HepG2 (cell line): ENCODE measurements around the gene TUBB2B. TPM values are rescaled to one million over a fixed set of nuclear protein-coding genes. Genes with fewer than 3 reads are reported as not detected.

Source experiments
- CBX1 ChIP-seq: IDR thresholded peaks from one replicate; pipeline ENCODE4 v1.6.1; 2016; ENCODE audit warnings: antibody characterized with exemption, low read depth
- CREB1 ChIP-seq, 2 experiments: fragments of 450-650 bp in 1 of 2; IDR thresholded peaks; 2 replicates each; pipeline ENCODE4 v1.6.1; 2016 to 2017; ENCODE audit warnings: control low read depth in 1 of 2, mild to moderate bottlenecking in 1 of 2, missing compliant biosample characterization in 1 of 2, missing genetic modification characterization in 1 of 2
- DNMT1 ChIP-seq: sonication (generic); formaldehyde crosslinking; IDR thresholded peaks from 2 replicates; pipeline ENCODE4 v1.5.1; 2020; ENCODE audit warnings: mild to moderate bottlenecking, missing genetic modification reagents
- DR1 ChIP-seq: sonication (generic); formaldehyde crosslinking; IDR thresholded peaks from 2 replicates; pipeline ENCODE4 v1.8.0; 2021; ENCODE audit warnings: mild to moderate bottlenecking, missing genetic modification reagents, inconsistent platforms
- KLF6 ChIP-seq: IDR thresholded peaks from 2 replicates; pipeline ENCODE4 v1.8.0; 2016; ENCODE audit warnings: missing biosample characterization, missing genetic modification reagents
- KLF9 ChIP-seq: IDR thresholded peaks from 2 replicates; pipeline ENCODE4 v1.6.1; 2016; ENCODE audit warnings: low read depth
- MAF1 ChIP-seq: sonication (generic); formaldehyde crosslinking; IDR thresholded peaks from 2 replicates; pipeline ENCODE4 v1.5.0; 2020; ENCODE audit warnings: missing genetic modification reagents, borderline replicate concordance
- PTBP1 ChIP-seq: fragments of 200-400 bp; formaldehyde crosslinking; IDR thresholded peaks from 2 replicates; pipeline ENCODE4 v1.6.1; 2018; ENCODE audit warnings: low read length, low read depth; ENCODE audit not compliant: poor library complexity, severe bottlenecking
- RARG ChIP-seq: sonication (generic); formaldehyde crosslinking; IDR thresholded peaks from 2 replicates; pipeline ENCODE4 v1.4.0; 2020; ENCODE audit warnings: low read depth, mild to moderate bottlenecking, missing genetic modification reagents
- RBFOX2 ChIP-seq: fragments of 200-400 bp; formaldehyde crosslinking; IDR thresholded peaks from 2 replicates; pipeline ENCODE4 v1.6.1; 2017; ENCODE audit warnings: low read depth, mild to moderate bottlenecking, low read length
- RELA ChIP-seq: sonication (generic); formaldehyde crosslinking; IDR thresholded peaks from 2 replicates; pipeline ENCODE4 v1.4.0; 2020; ENCODE audit warnings: missing genetic modification reagents
- ZNF121 ChIP-seq: sonication (generic); formaldehyde crosslinking; IDR thresholded peaks from 2 replicates; pipeline ENCODE4 v1.5.0; 2020; ENCODE audit warnings: mild to moderate bottlenecking, missing genetic modification reagents
- ZNF234 ChIP-seq: sonication (generic); formaldehyde crosslinking; conservative IDR thresholded peaks from 2 replicates; pipeline ENCODE4 v1.5.1; 2020; ENCODE audit warnings: mild to moderate bottlenecking, missing genetic modification reagents
- ZNF30 ChIP-seq: sonication (generic); formaldehyde crosslinking; IDR thresholded peaks from 2 replicates; pipeline ENCODE4 v1.5.0; 2020; ENCODE audit warnings: mild to moderate bottlenecking, missing genetic modification reagents
- ZNF777 ChIP-seq: sonication (generic); formaldehyde crosslinking; IDR thresholded peaks from 2 replicates; pipeline ENCODE4 v1.4.0; 2020; ENCODE audit warnings: missing genetic modification reagents
- ZSCAN9 ChIP-seq: IDR thresholded peaks from 2 replicates; pipeline ENCODE4 v1.6.1; 2016; ENCODE audit warnings: borderline replicate concordance
- polyA plus RNA-seq, 8 experiments: library from polyadenylated mRNA; depleted of rRNA in 3 of 8; stranded (reverse) in 7 of 8; unstranded in 1 of 8; fragments of >200 nt; fragmentation: Illumina TruSeq in 4 of 8; extraction: Trizol in 4 of 8; gene quantifications; 2 replicates each; pipeline versions ENCODE4 v1.2.1 to v1.2.3, GENCODE V29; 2011 to 2016; ENCODE audit warnings: low read depth in 4 of 8, missing spikeins in 1 of 8, mixed read lengths in 1 of 8; ENCODE audit not compliant: insufficient read depth in 1 of 8
- total RNA-seq, 5 experiments: library from RNA; depleted of rRNA; stranded (reverse); fragments of >200 nt; fragmentation: Illumina TruSeq; extraction: Trizol; gene quantifications; 2 replicates each; pipeline ENCODE4 v1.2.3, GENCODE V29; 2016; ENCODE audit warnings: low read depth in 1 of 5
- TF ChIP-seq, protein P1 (sequence below): sonication (generic); formaldehyde crosslinking; IDR thresholded peaks from 2 replicates; pipeline ENCODE4 v1.4.0; 2020; ENCODE audit warnings: missing genetic modification reagents
- TF ChIP-seq, protein P2 (sequence below): sonication (generic); formaldehyde crosslinking; IDR thresholded peaks from 2 replicates; pipeline ENCODE4 v1.9.0; 2021; ENCODE audit warnings: mild to moderate bottlenecking, missing genetic modification reagents
- TF ChIP-seq, protein P3 (sequence below): sonication (generic); formaldehyde crosslinking; IDR thresholded peaks from 2 replicates; pipeline ENCODE4 v1.5.0; 2020; ENCODE audit warnings: missing genetic modification reagents, mild to moderate bottlenecking, borderline replicate concordance

TUBB2B gene
- total and polyA plus RNA-seq, 2 of the 13 experiments (the other 11 are each of a cell fraction or from before 2014, with no cell fraction given): 10.3 to 23.6 TPM

DNA sequence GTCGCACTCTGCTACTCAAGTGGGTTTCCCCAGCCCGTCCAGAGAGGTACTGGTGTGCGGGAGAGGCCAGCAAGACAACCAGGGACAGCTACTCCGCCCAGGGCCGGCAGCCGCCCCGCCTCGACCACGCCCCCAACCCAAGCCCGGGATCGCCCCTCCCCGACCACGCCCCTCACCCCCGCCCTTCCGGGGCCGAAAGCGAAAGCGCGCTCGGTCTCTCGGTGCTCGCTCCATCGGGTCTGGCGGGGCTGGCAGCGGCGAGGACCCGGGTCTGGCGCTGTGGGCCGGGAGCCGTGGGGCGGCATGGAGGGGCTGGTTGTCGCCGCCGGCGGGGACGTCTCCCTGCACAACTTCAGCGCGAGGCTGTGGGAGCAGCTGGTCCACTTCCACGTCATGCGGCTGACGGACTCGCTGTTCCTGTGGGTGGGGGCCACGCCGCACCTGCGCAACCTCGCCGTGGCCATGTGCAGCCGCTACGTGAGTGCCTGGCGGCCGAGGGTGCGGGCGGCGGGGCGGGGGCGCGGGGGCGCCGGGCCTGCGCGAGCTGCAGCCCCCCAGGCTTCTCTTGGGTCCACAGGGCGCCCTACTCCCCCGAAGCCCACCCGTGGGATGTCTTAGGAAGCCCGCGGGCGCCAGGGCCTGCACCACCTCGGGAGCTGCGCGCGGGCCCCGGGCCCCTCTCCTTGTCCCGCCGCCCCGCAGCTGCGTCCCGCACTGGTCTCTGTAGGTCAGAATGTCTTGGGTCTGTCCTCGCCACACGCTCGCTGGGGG, 31.5 kb upstream of the TUBB2B start, which contains the start of gene PSMG4 (continued):
- TF ChIP-seq, protein P1, sequence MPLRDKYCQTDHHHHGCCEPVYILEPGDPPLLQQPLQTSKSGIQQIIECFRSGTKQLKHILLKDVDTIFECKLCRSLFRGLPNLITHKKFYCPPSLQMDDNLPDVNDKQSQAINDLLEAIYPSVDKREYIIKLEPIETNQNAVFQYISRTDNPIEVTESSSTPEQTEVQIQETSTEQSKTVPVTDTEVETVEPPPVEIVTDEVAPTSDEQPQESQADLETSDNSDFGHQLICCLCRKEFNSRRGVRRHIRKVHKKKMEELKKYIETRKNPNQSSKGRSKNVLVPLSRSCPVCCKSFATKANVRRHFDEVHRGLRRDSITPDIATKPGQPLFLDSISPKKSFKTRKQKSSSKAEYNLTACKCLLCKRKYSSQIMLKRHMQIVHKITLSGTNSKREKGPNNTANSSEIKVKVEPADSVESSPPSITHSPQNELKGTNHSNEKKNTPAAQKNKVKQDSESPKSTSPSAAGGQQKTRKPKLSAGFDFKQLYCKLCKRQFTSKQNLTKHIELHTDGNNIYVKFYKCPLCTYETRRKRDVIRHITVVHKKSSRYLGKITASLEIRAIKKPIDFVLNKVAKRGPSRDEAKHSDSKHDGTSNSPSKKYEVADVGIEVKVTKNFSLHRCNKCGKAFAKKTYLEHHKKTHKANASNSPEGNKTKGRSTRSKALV: no peak; the same call in none of the 2 replicates
- peak; percentile 64; the same call in 1 of the 2 replicates for TF ChIP-seq DR1 (CRISPR knock-in tag)
- TF ChIP-seq ZNF121 (CRISPR knock-in tag): peak; percentile 87
- TF ChIP-seq ZSCAN9 (CRISPR knock-in tag): peak; percentile 94
- peak; percentile 91; the same call in 1 of the 2 replicates for TF ChIP-seq DNMT1 (CRISPR knock-in tag)
- TF ChIP-seq, protein P2, sequence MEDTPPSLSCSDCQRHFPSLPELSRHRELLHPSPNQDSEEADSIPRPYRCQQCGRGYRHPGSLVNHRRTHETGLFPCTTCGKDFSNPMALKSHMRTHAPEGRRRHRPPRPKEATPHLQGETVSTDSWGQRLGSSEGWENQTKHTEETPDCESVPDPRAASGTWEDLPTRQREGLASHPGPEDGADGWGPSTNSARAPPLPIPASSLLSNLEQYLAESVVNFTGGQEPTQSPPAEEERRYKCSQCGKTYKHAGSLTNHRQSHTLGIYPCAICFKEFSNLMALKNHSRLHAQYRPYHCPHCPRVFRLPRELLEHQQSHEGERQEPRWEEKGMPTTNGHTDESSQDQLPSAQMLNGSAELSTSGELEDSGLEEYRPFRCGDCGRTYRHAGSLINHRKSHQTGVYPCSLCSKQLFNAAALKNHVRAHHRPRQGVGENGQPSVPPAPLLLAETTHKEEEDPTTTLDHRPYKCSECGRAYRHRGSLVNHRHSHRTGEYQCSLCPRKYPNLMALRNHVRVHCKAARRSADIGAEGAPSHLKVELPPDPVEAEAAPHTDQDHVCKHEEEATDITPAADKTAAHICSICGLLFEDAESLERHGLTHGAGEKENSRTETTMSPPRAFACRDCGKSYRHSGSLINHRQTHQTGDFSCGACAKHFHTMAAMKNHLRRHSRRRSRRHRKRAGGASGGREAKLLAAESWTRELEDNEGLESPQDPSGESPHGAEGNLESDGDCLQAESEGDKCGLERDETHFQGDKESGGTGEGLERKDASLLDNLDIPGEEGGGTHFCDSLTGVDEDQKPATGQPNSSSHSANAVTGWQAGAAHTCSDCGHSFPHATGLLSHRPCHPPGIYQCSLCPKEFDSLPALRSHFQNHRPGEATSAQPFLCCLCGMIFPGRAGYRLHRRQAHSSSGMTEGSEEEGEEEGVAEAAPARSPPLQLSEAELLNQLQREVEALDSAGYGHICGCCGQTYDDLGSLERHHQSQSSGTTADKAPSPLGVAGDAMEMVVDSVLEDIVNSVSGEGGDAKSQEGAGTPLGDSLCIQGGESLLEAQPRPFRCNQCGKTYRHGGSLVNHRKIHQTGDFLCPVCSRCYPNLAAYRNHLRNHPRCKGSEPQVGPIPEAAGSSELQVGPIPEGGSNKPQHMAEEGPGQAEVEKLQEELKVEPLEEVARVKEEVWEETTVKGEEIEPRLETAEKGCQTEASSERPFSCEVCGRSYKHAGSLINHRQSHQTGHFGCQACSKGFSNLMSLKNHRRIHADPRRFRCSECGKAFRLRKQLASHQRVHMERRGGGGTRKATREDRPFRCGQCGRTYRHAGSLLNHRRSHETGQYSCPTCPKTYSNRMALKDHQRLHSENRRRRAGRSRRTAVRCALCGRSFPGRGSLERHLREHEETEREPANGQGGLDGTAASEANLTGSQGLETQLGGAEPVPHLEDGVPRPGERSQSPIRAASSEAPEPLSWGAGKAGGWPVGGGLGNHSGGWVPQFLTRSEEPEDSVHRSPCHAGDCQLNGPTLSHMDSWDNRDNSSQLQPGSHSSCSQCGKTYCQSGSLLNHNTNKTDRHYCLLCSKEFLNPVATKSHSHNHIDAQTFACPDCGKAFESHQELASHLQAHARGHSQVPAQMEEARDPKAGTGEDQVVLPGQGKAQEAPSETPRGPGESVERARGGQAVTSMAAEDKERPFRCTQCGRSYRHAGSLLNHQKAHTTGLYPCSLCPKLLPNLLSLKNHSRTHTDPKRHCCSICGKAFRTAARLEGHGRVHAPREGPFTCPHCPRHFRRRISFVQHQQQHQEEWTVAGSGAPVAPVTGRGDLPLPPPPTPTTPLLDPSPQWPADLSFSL (CRISPR knock-in tag): no peak
- 0 out of 2 replicates have a peak, but pooled peaks have one; percentile 60 for TF ChIP-seq ZNF234 (CRISPR knock-in tag)
- no peak for TF ChIP-seq PTBP1
- TF ChIP-seq RELA (CRISPR knock-in tag): peak; percentile 57; the same call in 1 of the 2 replicates
- TF ChIP-seq CREB1 (IDR thresholded peaks at IDR 0.05): peak; percentile 54
- TF ChIP-seq CREB1 (CRISPR knock-in tag; IDR thresholded peaks at IDR 0.05): no peak
- TF ChIP-seq, protein P3, sequence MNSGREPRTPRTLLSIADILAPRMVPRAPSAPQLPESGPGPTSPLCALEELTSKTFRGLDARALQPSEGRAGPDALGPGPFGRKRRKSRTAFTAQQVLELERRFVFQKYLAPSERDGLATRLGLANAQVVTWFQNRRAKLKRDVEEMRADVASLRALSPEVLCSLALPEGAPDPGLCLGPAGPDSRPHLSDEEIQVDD (CRISPR knock-in tag): peak; percentile 70; the same call in 1 of the 2 replicates
- peak; percentile 57 for TF ChIP-seq CBX1
- peak; percentile 94 for TF ChIP-seq RBFOX2
- TF ChIP-seq ZNF30 (CRISPR knock-in tag): no peak; the same call in 1 of the 2 replicates
- TF ChIP-seq RARG (CRISPR knock-in tag): 0 out of 2 replicates have a peak, but pooled peaks have one; percentile 54
- peak; percentile 89 for TF ChIP-seq KLF6
- peak; percentile 52; the same call in 1 of the 2 replicates for TF ChIP-seq MAF1 (CRISPR knock-in tag)
- TF ChIP-seq ZNF777 (CRISPR knock-in tag): peak; percentile 76
- TF ChIP-seq KLF9 (CRISPR knock-in tag): peak; percentile 89; the same call in 1 of the 2 replicates
